A673 (cell line): ENCODE measurements around the gene MYRIP.

ENCODE experiments used
- EZH2 ChIP-seq: fragments of 200-600 bp; sonication (generic); IDR thresholded peaks from 2 replicates; pipeline ENCODE4 v1.6.1; 2017; ENCODE audit warnings: borderline replicate concordance, low read depth, mild to moderate bottlenecking, mixed read lengths, antibody characterized with exemption, low read length; ENCODE audit not compliant: poor library complexity, severe bottlenecking
- TF ChIP-seq, protein P1 (sequence below): fragments of 300-800, 200-600 bp; sonication (generic); conservative IDR thresholded peaks from 2 replicates; pipeline ENCODE4 v1.5.1; 2017; ENCODE audit warnings: low read depth, mild to moderate bottlenecking, antibody characterized with exemption, low read length, moderate library complexity, mixed read lengths

DNA sequence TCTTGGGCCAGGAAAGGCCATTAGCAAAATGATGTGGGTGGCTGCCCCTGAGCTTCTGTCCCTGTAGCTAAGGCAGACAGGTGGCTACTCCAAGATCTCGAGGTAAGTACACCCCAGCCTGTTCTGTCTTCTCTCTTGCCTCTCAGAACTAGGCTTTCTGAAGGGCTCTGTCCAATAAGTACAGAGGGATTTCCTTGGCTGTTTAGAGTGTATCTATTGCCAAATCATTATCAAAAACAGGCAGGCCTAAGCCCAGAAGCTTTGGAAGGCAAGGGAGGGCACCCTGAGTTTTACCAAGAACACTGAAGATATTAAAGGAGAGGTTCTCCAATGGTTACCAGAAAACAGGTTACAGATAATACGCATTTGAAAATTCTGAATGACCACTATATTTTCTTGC lies 156.6 kb downstream of the MYRIP start:
- TF ChIP-seq, protein P1, sequence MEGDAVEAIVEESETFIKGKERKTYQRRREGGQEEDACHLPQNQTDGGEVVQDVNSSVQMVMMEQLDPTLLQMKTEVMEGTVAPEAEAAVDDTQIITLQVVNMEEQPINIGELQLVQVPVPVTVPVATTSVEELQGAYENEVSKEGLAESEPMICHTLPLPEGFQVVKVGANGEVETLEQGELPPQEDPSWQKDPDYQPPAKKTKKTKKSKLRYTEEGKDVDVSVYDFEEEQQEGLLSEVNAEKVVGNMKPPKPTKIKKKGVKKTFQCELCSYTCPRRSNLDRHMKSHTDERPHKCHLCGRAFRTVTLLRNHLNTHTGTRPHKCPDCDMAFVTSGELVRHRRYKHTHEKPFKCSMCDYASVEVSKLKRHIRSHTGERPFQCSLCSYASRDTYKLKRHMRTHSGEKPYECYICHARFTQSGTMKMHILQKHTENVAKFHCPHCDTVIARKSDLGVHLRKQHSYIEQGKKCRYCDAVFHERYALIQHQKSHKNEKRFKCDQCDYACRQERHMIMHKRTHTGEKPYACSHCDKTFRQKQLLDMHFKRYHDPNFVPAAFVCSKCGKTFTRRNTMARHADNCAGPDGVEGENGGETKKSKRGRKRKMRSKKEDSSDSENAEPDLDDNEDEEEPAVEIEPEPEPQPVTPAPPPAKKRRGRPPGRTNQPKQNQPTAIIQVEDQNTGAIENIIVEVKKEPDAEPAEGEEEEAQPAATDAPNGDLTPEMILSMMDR: no peak
- no peak for TF ChIP-seq EZH2
